Suprapubic skin (tissue), 3 donors: Measurements from ENCODE around the gene DNHD1.

Source experiments
- CTCF ChIP-seq, 2 donors: fragments of 200-600 bp in 1 of 2; fragments of 450-650 bp in 1 of 2; sonication (generic) in 1 of 2; IDR thresholded peaks; one replicate each; pipeline ENCODE4 v1.5.1; 2016 to 2019; ENCODE audit warnings: antibody characterized with exemption in 2 of 2, mild to moderate bottlenecking in 1 of 2, moderate library complexity in 1 of 2
- POLR2A ChIP-seq, 2 donors: fragments of 450-650 bp; IDR thresholded peaks; one replicate each; pipeline ENCODE4 v1.6.1; 2017; ENCODE audit warnings: antibody characterized with exemption in 2 of 2, mild to moderate bottlenecking in 2 of 2, moderate library complexity in 2 of 2

- peak in 1 of 2 donors; percentile 16 for TF ChIP-seq CTCF (IDR thresholded peaks at IDR 0.05)
- peak; percentile 14 to 86 for TF ChIP-seq POLR2A (IDR thresholded peaks at IDR 0.05)
Measured at GRCh38 chr11:6612213-6613041, 115.3 kb downstream of the DNHD1 start, which contains the start of gene TAF10.
